Measurements from ENCODE around the gene JMJD1C. TPM values are rescaled to one million over a fixed set of nuclear protein-coding genes. Genes with fewer than 3 reads are reported as not detected.
"Not testable (repeated sequence)": the region's sequence is repeated elsewhere in the genome, so short reads cannot be mapped to it uniquely, and the experiment has no call there.

JMJD1C gene
- total RNA-seq, 2 experiments from 2014 or later = 99.2 to 118 TPM

GRCh38 chr10:63236113-63236935 is 229.5 kb downstream of the JMJD1C start:
- peak; percentile 47 for DNase-seq (ENCODE audit: low spot score)

GRCh38 chr10:63235136-63235535 is 230.6 kb downstream of the JMJD1C start:
- POLR2A ChIA-PET = interaction anchor here (0.7 to 4.0 kb wide), 5 partner anchors 10 to 30 kb away, joined by 4 to 25 read pairs (median 8); no protein-coding TSS in a partner anchor
- CTCF ChIA-PET (ENCODE audit: unreplicated experiment); H2AFZ ChIP-seq (ENCODE audit: low read length); H3K4me3 ChIP-seq (ENCODE audit: low read depth, low read length, poor library complexity, severe bottlenecking); H3K4me2 ChIP-seq (ENCODE audit: low read length); H3K27ac ChIP-seq (ENCODE audit: low read depth, low read length, poor library complexity, severe bottlenecking); intact Hi-C loops (cut with micrococcal nuclease; ENCODE audit: unreplicated experiment); H3K9me2 ChIP-seq (ENCODE audit: insufficient read depth, low read length); DNase-seq (ENCODE audit: low spot score); BruUV-seq (replicated peaks); H3K9me3 ChIP-seq (ENCODE audit: low read length): not testable (repeated sequence)
- Histone ChIP-seq H3K36me3 (ENCODE audit: insufficient read depth, low read length) (peaks cover 35% of the 10 kb centered on the region), H3K79me2 (ENCODE audit: insufficient read depth, low read depth, low read length) (peaks cover 100% of the 10 kb centered on the region), H4K20me1 (ENCODE audit: insufficient read depth, low read length) (peaks cover 49% of the 10 kb centered on the region), H3K4me1 (ENCODE audit: insufficient read depth, low read length, poor library complexity, severe bottlenecking) (peaks cover 46% of the 10 kb centered on the region)

More at GRCh38 chr10:63236113-63236935, 229.5 kb downstream of the JMJD1C start:
- H4K20me1 ChIP-seq (ENCODE audit: insufficient read depth, low read length) = peaks cover 47% of the 10 kb centered on the region
- H3K79me2 ChIP-seq (ENCODE audit: insufficient read depth, low read depth, low read length) = peaks cover 100% of the 10 kb centered on the region
- peak overlapping the region; percentile 55 for H3K4me2 ChIP-seq (ENCODE audit: low read length)
- TF ChIP-seq CTCF (conservative IDR thresholded peaks at IDR 0.05; ENCODE audit: low read length) (no peak), EZH2phosphoT487 (IDR thresholded peaks at IDR 0.05; ENCODE audit: borderline replicate concordance, low read depth, low read length) (no peak)
- POLR2A ChIA-PET = interaction anchor here (0.7 to 4.0 kb wide), 10 partner anchors 8 to 146 kb away, joined by 3 to 25 read pairs (median 4); no protein-coding TSS in a partner anchor
- no peaks in the 10 kb centered on the region for H3K9me3 ChIP-seq (ENCODE audit: low read length)
- BruUV-seq (replicated peaks) = no TSS peak
- no peaks in the 10 kb centered on the region for H3K9me2 ChIP-seq (ENCODE audit: insufficient read depth, low read length)
- peaks cover 24% of the 10 kb centered on the region for H3K36me3 ChIP-seq (ENCODE audit: insufficient read depth, low read length)
- no peak overlapping the region for H2AFZ ChIP-seq (ENCODE audit: low read length)
- peak overlapping the region; percentile 55 for H3K27ac ChIP-seq (ENCODE audit: low read depth, low read length, poor library complexity, severe bottlenecking)
- H3K4me3 ChIP-seq (ENCODE audit: low read depth, low read length, poor library complexity, severe bottlenecking) = no peak overlapping the region
- H3K4me1 ChIP-seq (ENCODE audit: insufficient read depth, low read length, poor library complexity, severe bottlenecking) = peaks cover 58% of the 10 kb centered on the region
- intact Hi-C loops (cut with micrococcal nuclease; ENCODE audit: unreplicated experiment) = no loop called here
- CTCF ChIA-PET (ENCODE audit: unreplicated experiment) = no interaction called here

- ChIA-PET CTCF (ENCODE audit: unreplicated experiment) (no interaction called here), POLR2A (interaction anchor here (0.9 to 1.5 kb wide), 4 partner anchors 11 to 287 kb away, joined by 3 to 6 read pairs (median 4); no protein-coding TSS in a partner anchor)
- Histone ChIP-seq H3K27ac (ENCODE audit: low read depth, low read length, poor library complexity, severe bottlenecking) (no peak overlapping the region), H4K20me1 (ENCODE audit: insufficient read depth, low read length) (peaks cover 49% of the 10 kb centered on the region), H3K9me2 (ENCODE audit: insufficient read depth, low read length) (no peaks in the 10 kb centered on the region), H2AFZ (ENCODE audit: low read length) (no peak overlapping the region), H3K4me3 (ENCODE audit: low read depth, low read length, poor library complexity, severe bottlenecking) (no peak overlapping the region), H3K79me2 (ENCODE audit: insufficient read depth, low read depth, low read length) (peaks cover 100% of the 10 kb centered on the region), H3K36me3 (ENCODE audit: insufficient read depth, low read length) (peaks cover 16% of the 10 kb centered on the region), H3K4me1 (ENCODE audit: insufficient read depth, low read length, poor library complexity, severe bottlenecking) (peaks cover 37% of the 10 kb centered on the region), H3K4me2 (ENCODE audit: low read length) (no peak overlapping the region), H3K9me3 (ENCODE audit: low read length) (no peaks in the 10 kb centered on the region)
- TF ChIP-seq CTCF (conservative IDR thresholded peaks at IDR 0.05; ENCODE audit: low read length) = no peak
- TF ChIP-seq EZH2phosphoT487 (IDR thresholded peaks at IDR 0.05; ENCODE audit: borderline replicate concordance, low read depth, low read length) = no peak
- no peak for DNase-seq (ENCODE audit: low spot score)
- intact Hi-C loops (cut with micrococcal nuclease; ENCODE audit: unreplicated experiment) = no loop called here
- no TSS peak for BruUV-seq (replicated peaks)
Measured at GRCh38 chr10:63229161-63229560, 236.6 kb downstream of the JMJD1C start.
